Endothelial cell of umbilical vein (primary cell): Measurements from ENCODE around the gene RBM3. TPM values are rescaled to one million over a fixed set of nuclear protein-coding genes. Genes with fewer than 3 reads are reported as not detected.
A peak's percentile ranks its signal among the peaks of the same experiment; 100 is the strongest.

ENCODE experiments used
- BruUV-seq: library from RNA; stranded (reverse); fragments of 400-500 nt; replicated peaks from 2 replicates; lab custom pipeline; 2021; lab: Mats Ljungman, UMichigan
- CTCF ChIA-PET: fragments of 300-600, 350-600 bp; sonication (Branson Sonifier 250); formaldehyde crosslinking; loops from one replicate; lab custom pipeline; 2021; ENCODE audit warnings: antibody characterized with exemption, inconsistent platforms; lab: Charles Lee
- POLR2A ChIA-PET: fragments of 300-600, 350-600 bp; sonication (Branson Sonifier 250); formaldehyde crosslinking; loops from one replicate; lab custom pipeline; 2021; ENCODE audit warnings: antibody characterized with exemption, inconsistent platforms; lab: Charles Lee
- DNase-seq: peaks from one replicate; pipeline ENCODE4 v3.0.0-alpha.2; 2011; ENCODE audit warnings: low read depth, low spot score
- FAIRE-seq: peaks from 2 replicates; lab custom pipeline; 2011; peaks lifted over from hg19 to GRCh38; lab: Jason Lieb, UNC
- H2AFZ ChIP-seq: 2 replicates; pipeline ENCODE4 v1.6.0; 2012; ENCODE audit warnings: low read depth, low read length, control low read depth, inconsistent platforms
- H3K27ac ChIP-seq: 2 replicates; pipeline ENCODE4 v1.5.1; 2011; ENCODE audit warnings: low read depth, mild to moderate bottlenecking, control low read depth, low read length, moderate library complexity; ENCODE audit not compliant: insufficient read depth
- H3K27me3 ChIP-seq, 2 experiments: 2 replicates each; pipeline versions ENCODE4 v1.6.0 to v1.6.1; 2011; ENCODE audit warnings: low read length in 2 of 2, mixed read lengths in 1 of 2; ENCODE audit not compliant: control insufficient read depth in 2 of 2, insufficient read depth in 2 of 2
- H3K36me3 ChIP-seq, 2 experiments: 2 replicates in 1 of 2; 3 replicates in 1 of 2; pipeline ENCODE4 v1.5.1; 2011; ENCODE audit warnings: low read length in 2 of 2, mild to moderate bottlenecking in 1 of 2, moderate library complexity in 1 of 2; ENCODE audit not compliant: control insufficient read depth in 2 of 2, insufficient read depth in 2 of 2; ENCODE audit errors: extremely low read depth in 1 of 2
- H3K4me1 ChIP-seq: 3 replicates; pipeline ENCODE4 v1.5.1; 2011; ENCODE audit warnings: mild to moderate bottlenecking, low read length; ENCODE audit not compliant: control insufficient read depth, insufficient read depth; ENCODE audit errors: extremely low read depth
- H3K4me2 ChIP-seq: 2 replicates; pipeline ENCODE4 v1.6.1; 2011; ENCODE audit warnings: low read length, control low read depth, mixed read lengths; ENCODE audit not compliant: insufficient read depth
- H3K4me3 ChIP-seq, 3 experiments: fragments of 200-600 bp in 1 of 3; sonication (generic), shearing (Covaris generic) in 1 of 3; replicated peaks in 1 of 3; 2 replicates each; pipeline ENCODE4 v1.5.1; 2011 to 2016; ENCODE audit warnings: control low read depth in 3 of 3, low read length in 3 of 3, mild to moderate bottlenecking in 2 of 3, inconsistent platforms in 1 of 3, low read depth in 1 of 3, moderate library complexity in 1 of 3; ENCODE audit not compliant: insufficient read depth in 1 of 3
- H3K79me2 ChIP-seq: 2 replicates; pipeline ENCODE4 v1.6.0; 2012; ENCODE audit warnings: low read length, inconsistent platforms; ENCODE audit not compliant: control insufficient read depth, insufficient read depth
- H3K9ac ChIP-seq: replicated peaks from 2 replicates; pipeline ENCODE3; 2011; ENCODE audit warnings: low read length, control low read depth; ENCODE audit not compliant: insufficient read depth; ENCODE audit errors: extremely low read depth
- H3K9me1 ChIP-seq: replicated peaks from 3 replicates; pipeline ENCODE4 v1.6.0; 2011; ENCODE audit warnings: mild to moderate bottlenecking, low read length; ENCODE audit not compliant: control insufficient read depth, insufficient read depth; ENCODE audit errors: extremely low read depth
- H3K9me3 ChIP-seq: replicated peaks from 2 replicates; pipeline ENCODE4 v1.5.1; 2012; ENCODE audit warnings: low read length, inconsistent platforms; ENCODE audit not compliant: control insufficient read depth, insufficient read depth
- H4K20me1 ChIP-seq: replicated peaks from 2 replicates; pipeline ENCODE3; 2011; ENCODE audit warnings: mild to moderate bottlenecking, low read length; ENCODE audit not compliant: control insufficient read depth, insufficient read depth; ENCODE audit errors: extremely low read depth
- EZH2 ChIP-seq: IDR thresholded peaks from 2 replicates; pipeline ENCODE4 v1.6.1; 2012; ENCODE audit warnings: borderline replicate concordance, low read depth, mild to moderate bottlenecking, moderate library complexity, low read length, inconsistent platforms; ENCODE audit not compliant: severe bottlenecking
- JUN ChIP-seq: IDR thresholded peaks from 2 replicates; pipeline ENCODE4 v1.6.1; 2011; ENCODE audit warnings: borderline replicate concordance, low read depth; ENCODE audit not compliant: insufficient read length, insufficient read depth
- MYC ChIP-seq: IDR thresholded peaks from one replicate; pipeline ENCODE4 v1.6.1; 2011; ENCODE audit warnings: mild to moderate bottlenecking, low read depth, low read length
- POLR2A ChIP-seq: IDR thresholded peaks from 2 replicates; pipeline ENCODE4 v1.6.1; 2012; ENCODE audit warnings: low read depth, mild to moderate bottlenecking, control low read depth, low read length
- dilution Hi-C: fragments of 300-500 bp; cut with MboI; formaldehyde crosslinking; loops from one replicate; pipeline ENCODE4 v1.15.0; 2019; ENCODE audit warnings: low sequenced_read_pairs; ENCODE audit not compliant: extremely low pct_ligation_motif_present
- intact Hi-C: fragments of 100-400 bp; cut with micrococcal nuclease; formaldehyde crosslinking; loops from one replicate; pipeline ENCODE4 v1.10.0; 2022
- polyA plus RNA-seq, 4 experiments: library from polyadenylated mRNA; depleted of rRNA in 3 of 4; stranded (reverse) in 3 of 4; unstranded in 1 of 4; fragments of >200 nt; gene quantifications; 2 replicates each; pipeline versions ENCODE4 v1.2.1 to v1.2.3, GENCODE V29; 2011 to 2012; ENCODE audit warnings: missing spikeins in 1 of 4
- total RNA-seq: library from RNA; stranded (reverse); gene quantifications from 2 replicates; pipeline ENCODE4 v1.2.3, GENCODE V29; 2021
- TF ChIP-seq, protein P1 (sequence below), 2 donors: IDR thresholded peaks; 1 replicate in 1 of 2; 2 replicates in 1 of 2; pipeline ENCODE4 v1.5.1; 2011; ENCODE audit warnings: low read length in 2 of 2, mild to moderate bottlenecking in 2 of 2, moderate library complexity in 2 of 2, control low read depth in 1 of 2, inconsistent platforms in 1 of 2, low read depth in 1 of 2; ENCODE audit not compliant: insufficient read depth in 1 of 2; ENCODE audit errors: extremely low read depth in 1 of 2

The RBM3 gene
- total and polyA plus RNA-seq, 2 donors (not counting 3 experiments of a cell fraction or from before 2014, with no cell fraction given), result 313 to 477 TPM

- dilution Hi-C loops (no loop called here), intact Hi-C loops (loop anchor here (2.0 kb wide), 1 partner anchor 56 kb away; the partner anchor contains the start of gene WDR13)
- Histone ChIP-seq H3K9me1 (no peaks in the 10 kb centered on the region), H3K36me3 (peaks cover 3% of the 10 kb centered on the region in 2 experiments), H3K4me2 (peak overlapping the region; percentile 43), H2AFZ (no peak overlapping the region), H3K9ac (no peak overlapping the region), H4K20me1 (no peaks in the 10 kb centered on the region), H3K27ac (no peak overlapping the region), H3K27me3 (no peaks in the 10 kb centered on the region), H3K4me1 (peaks cover 7% of the 10 kb centered on the region), H3K9me3 (no peaks in the 10 kb centered on the region), H3K79me2 (peaks cover 13% of the 10 kb centered on the region), H3K4me3 (peak overlapping the region in 1 of 3 experiments; percentile 52)
- ChIA-PET CTCF (interaction anchor here (0.8 to 1.6 kb wide), 6 partner anchors 8 to 91 kb away, joined by 3 to 11 read pairs (median 4); no protein-coding TSS in a partner anchor), POLR2A (interaction anchor here (0.7 to 0.8 kb wide), 2 partner anchors 18 to 53 kb away, joined by 3 to 4 read pairs; no protein-coding TSS in a partner anchor)
- FAIRE-seq, result no peak
- no peak for DNase-seq
- BruUV-seq, result no TSS peak
- TF ChIP-seq JUN (no peak), POLR2A (no peak), MYC (no peak), EZH2 (no peak)
- TF ChIP-seq, protein P1, sequence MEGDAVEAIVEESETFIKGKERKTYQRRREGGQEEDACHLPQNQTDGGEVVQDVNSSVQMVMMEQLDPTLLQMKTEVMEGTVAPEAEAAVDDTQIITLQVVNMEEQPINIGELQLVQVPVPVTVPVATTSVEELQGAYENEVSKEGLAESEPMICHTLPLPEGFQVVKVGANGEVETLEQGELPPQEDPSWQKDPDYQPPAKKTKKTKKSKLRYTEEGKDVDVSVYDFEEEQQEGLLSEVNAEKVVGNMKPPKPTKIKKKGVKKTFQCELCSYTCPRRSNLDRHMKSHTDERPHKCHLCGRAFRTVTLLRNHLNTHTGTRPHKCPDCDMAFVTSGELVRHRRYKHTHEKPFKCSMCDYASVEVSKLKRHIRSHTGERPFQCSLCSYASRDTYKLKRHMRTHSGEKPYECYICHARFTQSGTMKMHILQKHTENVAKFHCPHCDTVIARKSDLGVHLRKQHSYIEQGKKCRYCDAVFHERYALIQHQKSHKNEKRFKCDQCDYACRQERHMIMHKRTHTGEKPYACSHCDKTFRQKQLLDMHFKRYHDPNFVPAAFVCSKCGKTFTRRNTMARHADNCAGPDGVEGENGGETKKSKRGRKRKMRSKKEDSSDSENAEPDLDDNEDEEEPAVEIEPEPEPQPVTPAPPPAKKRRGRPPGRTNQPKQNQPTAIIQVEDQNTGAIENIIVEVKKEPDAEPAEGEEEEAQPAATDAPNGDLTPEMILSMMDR (IDR thresholded peaks at IDR 0.05; ENCODE audit: extremely low read depth in 1 of 2, insufficient read depth in 1 of 2, low read depth in 1 of 2, low read length in 2 of 2), result no peak
Observed at GRCh38 chrX:48540480-48540879, 33.8 kb upstream of the RBM3 start.
